ENCODE results near the gene TTLL11. TPM values are rescaled to one million over a fixed set of nuclear protein-coding genes. Genes with fewer than 3 reads are reported as not detected.

Gene TTLL11
- total and polyA plus RNA-seq, 2 experiments from 2014 or later: 4.7 to 6.7 TPM

DNA sequence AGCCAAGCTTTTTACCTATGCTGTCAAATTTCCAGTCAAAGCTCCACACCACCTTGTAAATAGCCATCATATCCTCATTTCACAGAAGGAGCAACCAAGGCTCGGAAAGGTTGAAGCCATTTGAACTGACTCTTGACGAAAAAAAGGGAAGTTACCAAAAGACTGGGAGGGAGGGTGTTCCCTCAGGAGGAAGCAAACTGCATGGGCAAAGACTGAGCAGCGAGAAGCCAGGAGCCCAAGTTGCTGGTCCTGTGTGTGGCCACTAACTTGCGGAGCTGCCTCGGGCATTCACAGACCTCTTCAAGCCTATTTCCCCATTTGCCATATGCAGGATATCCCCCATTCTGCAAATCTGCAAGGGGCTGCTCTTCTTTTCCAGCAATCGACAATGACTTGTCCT lies 37.4 kb downstream of the TTLL11 start:
- no peak for DNase-seq (ENCODE audit: low read depth in 1 of 2, low spot score in 1 of 2)
- Histone ChIP-seq H3K9me3 (ENCODE audit: low read depth) (no peaks in the 10 kb centered on the region), H3K27me3 (no peaks in the 10 kb centered on the region), H3K36me3 (no peaks in the 10 kb centered on the region), H3K4me3 (no peak overlapping the region), H3K4me1 (ENCODE audit: low read depth) (no peaks in the 10 kb centered on the region), H3K27ac (no peak overlapping the region)
- no peak for TF ChIP-seq CTCF (IDR thresholded peaks at IDR 0.05; ENCODE audit: low read depth, low read length)

DNA sequence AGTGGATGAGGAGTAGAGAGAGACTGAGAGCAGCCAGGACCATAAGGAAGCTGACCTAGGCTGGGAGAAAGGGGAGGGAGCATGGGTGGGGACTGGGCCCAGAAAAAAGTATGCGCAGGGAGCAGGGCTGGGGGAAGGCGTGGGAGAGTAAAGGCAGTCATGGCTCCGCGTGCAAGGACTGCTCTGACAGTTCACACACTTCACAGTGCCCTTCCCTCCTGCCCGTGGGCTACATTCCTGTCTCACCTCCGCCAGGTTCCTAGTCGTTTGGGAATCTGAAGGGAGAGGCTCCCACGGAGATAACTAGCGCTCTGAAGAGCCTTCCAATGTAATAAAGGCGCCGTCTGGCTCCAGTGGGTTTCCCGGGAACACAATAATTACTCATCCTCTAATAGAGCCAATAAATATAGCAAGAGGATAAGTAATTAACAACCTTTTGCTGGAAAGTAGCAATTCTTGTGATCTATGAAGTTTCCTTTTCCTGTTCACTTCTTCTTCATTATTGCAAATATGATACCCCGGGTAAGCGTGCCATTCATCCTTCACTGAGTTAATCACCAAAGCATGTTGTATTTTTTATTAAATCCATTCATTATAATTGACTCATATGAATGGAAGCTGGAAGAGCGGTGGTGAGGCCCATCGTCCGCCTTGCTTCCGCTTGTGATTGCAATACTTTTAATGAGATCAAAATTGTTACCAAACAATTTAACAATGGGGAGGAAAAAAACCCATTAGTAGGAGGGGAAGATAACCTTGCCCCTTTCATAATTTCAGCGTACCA lies 39.3 kb downstream of the TTLL11 start:
- no peak for DNase-seq (ENCODE audit: low read depth in 1 of 2, low spot score in 1 of 2)
- TF ChIP-seq CTCF (IDR thresholded peaks at IDR 0.05; ENCODE audit: low read depth, low read length): no peak
- H3K4me3 ChIP-seq: no peak overlapping the region
- no peak overlapping the region for H3K27ac ChIP-seq
- H3K36me3 ChIP-seq: no peaks in the 10 kb centered on the region
- no peaks in the 10 kb centered on the region for H3K9me3 ChIP-seq (ENCODE audit: low read depth)
- H3K27me3 ChIP-seq: no peaks in the 10 kb centered on the region
- no peaks in the 10 kb centered on the region for H3K4me1 ChIP-seq (ENCODE audit: low read depth)

DNA sequence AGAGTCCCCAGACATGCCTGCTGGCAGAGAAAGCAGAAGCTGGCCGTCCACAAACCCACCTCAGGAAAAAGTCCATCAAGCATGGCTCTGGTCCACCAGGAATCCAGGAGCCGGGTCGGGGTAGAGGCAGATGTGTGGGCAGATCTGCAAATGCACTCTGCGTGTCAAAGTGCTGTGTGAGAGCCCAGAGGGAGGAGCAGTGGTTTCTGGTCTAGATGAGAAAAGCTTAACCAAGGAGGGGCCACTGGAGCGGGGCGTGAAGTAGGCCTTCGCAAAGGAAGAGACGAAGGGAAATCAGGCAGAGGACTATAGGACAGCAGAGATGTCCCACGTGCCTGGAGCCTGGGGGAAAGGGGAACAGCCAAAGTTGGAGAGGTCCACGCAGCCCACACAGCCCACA lies 40.0 kb downstream of the TTLL11 start:
- no peak for TF ChIP-seq CTCF (IDR thresholded peaks at IDR 0.05; ENCODE audit: low read depth, low read length)
- no peak overlapping the region for H3K4me3 ChIP-seq
- no peaks in the 10 kb centered on the region for H3K9me3 ChIP-seq (ENCODE audit: low read depth)
- no peaks in the 10 kb centered on the region for H3K36me3 ChIP-seq
- no peak overlapping the region for H3K27ac ChIP-seq
- H3K4me1 ChIP-seq (ENCODE audit: low read depth): no peaks in the 10 kb centered on the region
- no peaks in the 10 kb centered on the region for H3K27me3 ChIP-seq
- DNase-seq (ENCODE audit: low read depth in 1 of 2, low spot score in 1 of 2): no peak

DNA sequence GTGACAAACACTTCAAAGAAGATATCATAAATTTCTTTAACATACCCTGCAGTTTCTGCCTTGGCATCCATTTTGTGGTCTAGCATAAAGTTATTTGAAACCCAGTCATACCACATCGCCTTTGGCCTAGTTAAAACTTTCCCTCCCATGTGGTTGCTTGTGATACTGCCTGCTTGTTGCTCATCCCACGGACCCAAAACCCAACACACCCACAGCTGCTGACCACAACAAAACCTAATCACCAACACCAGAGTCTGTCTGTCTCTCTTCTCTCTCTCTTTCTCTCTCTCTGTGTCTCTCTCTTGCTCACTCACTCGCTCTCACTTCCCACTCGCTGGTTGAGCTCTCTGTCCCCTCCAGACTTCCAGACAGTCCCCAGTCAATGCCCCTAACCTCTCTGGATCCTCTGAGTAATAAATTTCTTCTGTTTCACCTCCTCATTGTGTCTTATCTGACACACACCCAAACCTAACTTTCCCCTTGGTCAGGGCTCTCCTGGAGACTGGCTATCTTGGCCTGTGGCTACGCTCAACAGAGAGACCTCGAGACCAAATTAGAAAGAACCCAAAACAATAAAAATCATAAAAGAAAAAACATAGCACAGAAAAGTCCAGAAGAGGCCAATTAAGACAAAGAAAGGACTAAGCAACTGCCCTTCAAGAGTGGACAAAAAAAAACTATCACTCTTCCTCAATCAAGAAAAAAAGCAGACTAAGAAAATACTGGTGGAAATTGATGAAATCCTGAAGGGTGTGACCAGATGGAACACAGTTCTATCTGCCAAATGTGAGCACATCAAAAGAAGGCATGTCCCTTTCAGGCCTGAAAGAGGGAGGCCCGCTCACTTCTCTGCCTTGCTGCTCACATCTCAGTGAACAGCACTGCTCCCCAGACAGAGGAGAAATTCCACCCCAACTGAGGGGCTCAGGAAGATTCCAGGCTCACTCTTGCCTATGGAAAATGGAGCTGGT lies 41.5 kb downstream of the TTLL11 start:
- Histone ChIP-seq H3K4me3 (no peak overlapping the region), H3K9me3 (ENCODE audit: low read depth) (no peaks in the 10 kb centered on the region), H3K36me3 (no peaks in the 10 kb centered on the region), H3K27me3 (no peaks in the 10 kb centered on the region), H3K27ac (no peak overlapping the region), H3K4me1 (ENCODE audit: low read depth) (no peaks in the 10 kb centered on the region)
- DNase-seq (ENCODE audit: low read depth in 1 of 2, low spot score in 1 of 2): peak in 1 of 2 donors; percentile 66
- TF ChIP-seq CTCF (IDR thresholded peaks at IDR 0.05; ENCODE audit: low read depth, low read length): no peak

GRCh38 chr9:122050167-122050566 lies 42.9 kb downstream of the TTLL11 start:
- no peak for DNase-seq (ENCODE audit: low read depth in 1 of 2, low spot score in 1 of 2)
- no peak for TF ChIP-seq CTCF (IDR thresholded peaks at IDR 0.05; ENCODE audit: low read depth, low read length)
- Histone ChIP-seq H3K4me3 (no peak overlapping the region), H3K36me3 (no peaks in the 10 kb centered on the region), H3K27ac (no peak overlapping the region), H3K9me3 (ENCODE audit: low read depth) (no peaks in the 10 kb centered on the region), H3K27me3 (no peaks in the 10 kb centered on the region), H3K4me1 (ENCODE audit: low read depth) (no peaks in the 10 kb centered on the region)

Measured in cardiac muscle cell (in vitro differentiated cells and primary cell).